Embryonic facial prominence (tissue), 1 donor: ENCODE measurements around the gene SPAG16.

ENCODE experiments used
- DNase-seq: peaks from one replicate; pipeline ENCODE4 v3.0.0-alpha.2; 2016; ENCODE audit errors: extremely low spot score

SPAG16 gene

DNA sequence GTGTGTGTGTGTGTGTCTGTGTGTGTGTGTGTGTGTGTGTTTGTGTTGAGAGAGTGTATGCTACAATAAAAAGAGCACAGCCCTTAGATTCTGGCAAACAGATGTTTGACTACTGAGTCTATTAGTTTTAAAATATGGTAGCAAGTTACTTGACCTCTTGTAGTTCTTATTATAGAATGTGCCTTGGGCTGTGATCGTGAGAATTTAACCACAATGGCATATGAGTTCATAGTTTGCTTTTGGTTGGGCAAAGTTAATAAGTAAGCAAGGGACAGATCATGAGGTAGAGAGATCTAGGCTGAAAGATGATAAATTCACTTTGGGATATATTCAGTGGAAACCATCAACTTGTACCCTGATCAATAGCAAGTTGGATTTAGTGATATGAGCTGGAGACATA lies 792.3 kb downstream of the SPAG16 start:
- no peak for DNase-seq

DNA sequence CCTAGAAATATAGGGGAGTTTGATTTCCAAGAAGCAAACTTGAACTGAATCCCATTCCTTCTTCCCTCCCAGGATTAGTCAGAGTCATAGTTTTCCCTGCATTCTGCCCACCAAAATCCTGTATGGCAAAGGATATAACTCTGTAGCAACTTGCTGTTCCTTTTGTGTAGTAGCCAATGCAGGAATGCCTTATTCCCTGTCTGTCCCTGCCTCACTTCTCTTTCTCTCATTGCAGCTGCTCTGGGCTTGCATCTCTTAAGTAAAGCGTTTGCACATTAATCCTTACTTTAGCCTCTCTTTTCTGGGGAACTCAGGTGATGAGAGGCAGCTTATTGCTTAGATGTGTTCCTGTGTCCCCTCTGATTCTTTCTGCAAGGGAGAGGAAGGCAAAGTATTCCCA lies 793.5 kb downstream of the SPAG16 start:
- no peak for DNase-seq

DNA sequence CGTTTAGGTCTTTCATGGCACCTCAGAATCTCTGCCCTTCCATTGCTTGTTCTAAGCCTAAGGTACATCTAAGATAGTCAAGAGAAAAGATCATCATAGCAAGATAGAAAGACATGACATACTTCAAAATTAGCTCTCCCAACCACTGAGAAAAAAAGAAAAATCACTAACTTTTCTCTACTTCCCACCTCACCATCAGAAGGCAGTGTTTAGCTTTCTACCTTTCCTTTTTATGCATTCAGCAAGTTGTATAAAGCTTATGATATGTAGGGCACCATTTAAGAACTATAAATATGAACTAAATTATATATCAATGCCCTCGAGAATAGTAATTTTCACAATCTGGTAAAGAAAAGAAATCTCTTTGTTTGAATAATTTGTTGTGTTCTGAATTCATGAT lies 794.8 kb downstream of the SPAG16 start:
- DNase-seq = no peak

DNA sequence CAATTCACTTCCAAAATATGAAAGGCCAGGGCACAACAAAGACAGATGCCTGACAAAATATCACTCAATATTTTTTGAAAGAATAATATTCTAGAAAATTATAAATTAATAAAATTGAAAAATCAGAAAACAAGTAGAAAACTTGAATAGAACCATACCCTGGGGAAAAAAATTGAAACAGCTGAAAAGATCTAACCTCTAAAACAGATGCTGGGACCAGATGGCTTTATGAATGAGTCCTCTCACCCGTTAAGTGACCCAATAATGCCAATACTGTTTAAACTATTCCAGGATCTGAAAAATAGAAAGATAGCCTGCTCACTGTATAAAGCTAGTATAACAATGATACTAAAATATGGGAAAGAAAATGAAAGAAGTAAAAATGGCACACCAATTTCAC lies 804.3 kb downstream of the SPAG16 start:
- DNase-seq = no peak

DNA sequence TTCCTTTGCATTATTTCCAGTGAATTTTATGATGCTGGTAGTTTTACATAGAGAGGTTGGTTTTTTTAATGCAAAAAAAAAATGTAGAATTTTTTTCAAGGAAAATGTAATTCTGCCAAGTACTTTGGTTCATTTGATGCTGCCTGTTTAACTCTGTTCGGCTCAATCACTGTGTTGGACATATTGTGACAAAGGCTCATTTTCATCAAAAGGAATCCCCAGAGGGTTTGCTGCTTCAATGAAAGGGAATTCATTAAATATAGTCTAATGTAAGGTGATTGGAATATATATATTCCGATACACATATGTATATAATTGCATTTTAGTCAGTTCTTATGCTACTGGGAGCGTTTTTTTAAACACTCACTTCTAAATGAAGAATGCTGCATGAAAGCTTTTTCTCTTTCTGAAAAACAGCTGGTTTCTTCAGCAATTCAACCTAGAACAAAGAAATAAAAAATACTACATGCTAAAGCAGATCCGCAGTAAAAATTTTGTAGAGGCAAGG lies 812.0 kb downstream of the SPAG16 start:
- no peak for DNase-seq

DNA sequence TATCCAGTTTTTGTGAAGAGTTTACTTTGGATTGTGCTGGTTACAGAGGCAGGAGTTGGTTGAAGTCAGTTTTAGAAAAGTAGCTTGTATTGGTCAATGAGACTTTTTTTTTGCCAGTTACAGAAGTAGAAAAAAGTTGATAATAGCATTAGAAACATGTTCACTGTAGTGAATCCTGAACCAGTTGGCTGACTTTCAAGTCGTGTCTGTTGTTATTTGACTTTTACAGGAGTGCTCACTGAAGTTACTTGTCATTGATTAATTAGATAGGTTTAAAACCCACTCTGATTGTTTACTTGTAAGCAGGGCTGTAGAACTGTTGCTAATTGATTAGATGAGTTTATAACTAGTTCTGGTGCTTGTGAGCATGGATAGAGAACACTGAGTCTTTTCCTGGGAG lies 814.5 kb downstream of the SPAG16 start:
- no peak for DNase-seq

DNA sequence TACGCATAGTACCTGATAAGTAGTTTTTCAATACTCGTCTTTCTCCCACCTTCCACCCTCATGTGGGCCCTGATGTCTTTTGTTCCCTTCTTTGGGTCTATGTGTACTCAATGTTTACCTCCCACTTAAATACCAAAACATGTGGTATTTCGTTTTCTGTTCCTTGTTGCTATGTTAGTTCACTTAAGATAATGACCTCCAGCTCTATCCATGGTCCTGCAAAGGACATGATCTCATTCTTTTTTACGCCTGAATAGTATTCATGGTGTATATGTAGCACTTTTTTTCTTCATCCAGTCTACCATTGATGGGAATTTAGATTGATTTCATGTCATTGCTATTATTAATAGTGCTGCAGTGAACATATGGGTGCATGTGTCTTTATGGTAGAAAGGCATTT lies 816.2 kb downstream of the SPAG16 start:
- no peak for DNase-seq

DNA sequence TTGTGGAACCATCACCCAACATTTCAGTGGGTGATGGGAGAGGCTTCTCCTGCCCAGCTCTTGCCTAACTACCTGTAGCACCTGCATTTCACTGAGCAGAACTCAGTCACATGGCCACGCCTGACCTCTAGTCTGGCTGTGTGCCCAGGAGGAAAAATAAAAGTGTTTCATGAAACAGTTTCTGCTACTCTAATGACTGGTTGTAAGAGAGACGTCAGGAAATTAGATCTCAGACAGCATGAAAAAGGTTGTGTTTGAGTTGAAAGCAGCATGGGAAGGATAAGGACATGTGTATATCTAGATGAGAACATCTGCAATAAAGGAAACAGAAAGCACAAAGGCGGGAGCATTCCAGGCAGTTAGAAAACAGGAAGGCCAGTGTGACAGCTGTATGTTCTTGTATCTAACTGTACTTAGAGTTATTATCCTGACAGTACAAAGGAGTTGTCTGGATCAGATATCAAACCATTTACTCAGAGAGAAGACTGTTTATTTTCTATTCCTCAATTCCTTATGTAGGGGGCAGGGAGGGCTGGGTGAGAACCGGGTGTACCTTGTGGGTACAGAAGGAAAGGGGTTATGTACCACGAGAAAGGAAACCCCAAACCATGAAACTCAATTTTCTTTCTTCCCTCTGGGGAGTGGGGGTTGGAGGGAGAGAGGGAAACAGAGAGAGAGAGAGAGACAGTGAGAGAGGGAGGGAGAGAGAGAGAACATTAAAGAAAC lies 819.2 kb downstream of the SPAG16 start:
- DNase-seq = no peak

DNA sequence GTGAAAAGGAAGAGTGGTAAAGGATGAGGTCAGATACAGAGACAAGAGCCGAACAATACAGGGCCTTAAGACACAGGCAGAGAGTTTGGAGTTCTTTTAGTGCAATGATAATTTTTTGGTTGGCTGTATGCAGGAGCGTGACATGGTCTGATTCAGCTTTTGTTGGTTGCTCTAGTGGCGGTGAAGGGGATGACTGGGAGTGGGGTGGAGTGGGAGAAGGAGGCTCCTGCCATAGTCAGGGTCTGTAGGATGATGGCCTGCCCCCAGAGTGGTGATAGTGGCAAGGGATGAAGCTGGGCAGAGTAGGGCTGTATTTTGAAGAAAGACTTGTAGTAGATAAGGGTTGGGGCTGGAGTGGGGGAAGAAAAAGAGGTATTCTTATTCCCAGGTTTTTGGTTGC lies 820.0 kb downstream of the SPAG16 start:
- DNase-seq = no peak

DNA sequence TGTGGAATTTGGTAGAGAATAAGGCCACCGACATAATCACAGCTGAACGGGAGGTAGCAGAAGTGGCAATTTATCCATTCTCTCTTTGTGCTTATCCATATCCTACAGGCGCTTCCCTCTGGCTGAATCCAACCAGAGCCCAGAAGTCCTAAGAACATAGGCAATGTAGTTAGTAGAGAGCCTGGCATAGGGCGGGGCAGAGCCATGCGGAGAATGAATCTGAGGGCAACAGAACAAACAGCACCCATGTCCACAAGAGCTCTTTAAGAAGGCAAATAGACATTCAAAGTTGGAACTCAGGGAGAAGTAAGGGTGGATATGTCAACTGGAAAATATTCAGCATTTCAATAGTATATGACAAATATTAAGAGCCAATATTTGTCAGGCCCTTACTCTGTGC lies 820.7 kb downstream of the SPAG16 start:
- no peak for DNase-seq

DNA sequence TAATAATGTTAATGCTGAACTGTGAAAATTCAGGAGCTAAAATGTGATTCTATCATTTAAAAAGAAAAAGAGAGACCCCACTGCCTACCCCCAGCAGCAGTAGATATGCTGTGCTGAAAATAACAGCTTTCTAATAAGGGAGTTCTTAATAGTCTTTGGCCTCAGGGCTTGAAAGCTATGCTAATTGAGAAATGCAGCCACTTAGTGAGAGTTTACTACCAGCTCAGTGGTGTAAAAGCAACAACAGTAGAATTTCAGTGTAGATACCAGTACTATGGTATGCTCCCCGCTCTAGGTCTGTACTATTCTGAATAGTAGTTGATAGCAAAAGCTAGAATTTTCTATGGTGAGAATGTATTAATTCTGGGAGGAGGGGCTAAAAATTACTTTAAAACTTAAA lies 823.5 kb downstream of the SPAG16 start:
- DNase-seq = no peak

DNA sequence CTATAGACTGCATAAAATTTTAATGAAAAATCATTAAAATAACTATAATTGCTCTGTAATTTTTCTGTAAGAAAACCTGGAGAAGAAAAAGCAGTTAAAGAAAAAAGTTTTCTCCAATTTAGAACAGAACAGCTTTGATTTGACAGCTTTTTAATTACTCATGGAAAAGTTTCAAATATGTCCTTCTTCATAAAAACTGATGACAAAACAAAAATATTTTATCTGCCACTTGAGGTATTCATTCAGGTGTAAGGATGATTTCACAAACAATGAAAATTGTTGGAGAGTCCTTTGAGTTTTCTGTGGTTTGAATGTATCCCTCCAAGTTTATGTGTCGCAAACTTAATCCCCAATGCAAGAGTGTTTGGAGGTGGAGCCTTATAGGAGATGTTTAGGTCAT lies 824.3 kb downstream of the SPAG16 start:
- no peak for DNase-seq

DNA sequence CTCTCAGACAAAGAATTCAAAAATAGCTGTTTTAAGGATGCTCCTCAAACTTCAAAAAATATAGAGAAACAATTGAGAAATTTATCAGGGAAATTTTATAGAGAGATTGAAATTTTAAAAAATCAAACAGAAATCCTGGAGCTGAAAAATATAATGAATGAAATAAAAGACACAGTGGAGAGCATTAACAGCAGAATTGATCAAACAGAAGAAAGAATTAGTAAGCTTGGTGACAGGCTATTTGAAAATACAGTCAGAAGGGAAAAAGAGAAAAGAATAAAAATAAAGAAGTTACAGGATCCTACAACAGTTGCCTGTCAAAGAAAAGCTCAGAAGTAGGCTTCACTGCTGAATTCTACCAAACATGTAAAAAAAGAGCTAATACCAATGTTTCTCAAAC lies 832.8 kb downstream of the SPAG16 start:
- no peak for DNase-seq

DNA sequence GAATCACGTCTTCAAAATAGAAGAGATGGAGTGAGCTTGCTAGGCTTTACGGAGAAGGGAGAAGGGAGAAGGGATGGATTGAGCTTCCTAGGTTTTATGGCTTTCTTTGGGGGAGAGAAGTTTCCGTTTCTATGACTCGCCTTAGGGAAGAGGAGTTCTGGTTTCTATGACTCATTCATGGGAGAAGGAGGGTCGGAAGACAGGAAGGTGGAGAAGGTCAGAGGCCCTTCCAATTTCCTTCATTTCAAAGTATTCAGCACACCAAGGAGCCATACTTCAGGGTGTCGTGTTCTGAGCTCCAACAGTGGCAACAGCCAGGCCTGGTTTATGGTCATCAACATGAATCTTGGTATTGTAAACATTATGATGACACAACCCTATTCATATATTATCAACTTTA lies 841.9 kb downstream of the SPAG16 start:
- no peak for DNase-seq

DNA sequence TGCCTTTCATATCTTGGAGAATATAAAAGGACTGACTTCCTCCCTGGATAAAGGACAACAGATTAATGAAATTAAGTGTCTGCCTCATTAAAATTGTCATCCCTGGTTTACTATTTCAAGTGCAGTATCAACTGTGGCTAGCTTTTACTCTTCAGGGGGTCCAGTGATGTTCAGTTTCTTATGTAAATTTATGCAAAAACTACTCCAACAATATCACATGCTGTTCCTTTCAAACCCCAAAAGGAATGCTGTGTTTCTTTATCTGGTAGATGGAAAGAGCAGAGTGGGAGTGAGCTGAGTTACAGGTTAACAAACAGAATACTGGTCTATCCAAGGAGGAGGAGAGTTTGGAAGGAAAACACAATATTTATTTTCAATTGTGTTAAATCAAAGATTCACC lies 842.9 kb downstream of the SPAG16 start:
- DNase-seq = no peak

DNA sequence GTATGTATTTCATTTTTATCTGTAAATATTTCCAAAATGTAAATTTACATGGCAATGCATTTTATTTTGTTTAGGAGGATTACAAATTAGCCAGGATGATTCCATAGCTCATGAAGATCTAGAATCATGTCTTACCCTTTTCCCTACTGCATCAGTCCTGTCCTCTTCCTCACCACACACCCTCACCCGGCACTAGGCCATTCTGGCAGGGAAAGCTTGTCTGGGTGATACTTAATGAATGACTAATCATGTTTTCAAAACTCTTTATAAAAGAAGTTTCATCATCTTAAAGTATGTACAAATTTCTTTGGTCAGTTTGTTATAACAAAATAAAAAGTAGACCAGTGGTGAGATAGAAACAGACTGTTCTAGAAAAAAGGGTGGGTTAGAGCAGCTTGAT lies 843.3 kb downstream of the SPAG16 start:
- DNase-seq = no peak

DNA sequence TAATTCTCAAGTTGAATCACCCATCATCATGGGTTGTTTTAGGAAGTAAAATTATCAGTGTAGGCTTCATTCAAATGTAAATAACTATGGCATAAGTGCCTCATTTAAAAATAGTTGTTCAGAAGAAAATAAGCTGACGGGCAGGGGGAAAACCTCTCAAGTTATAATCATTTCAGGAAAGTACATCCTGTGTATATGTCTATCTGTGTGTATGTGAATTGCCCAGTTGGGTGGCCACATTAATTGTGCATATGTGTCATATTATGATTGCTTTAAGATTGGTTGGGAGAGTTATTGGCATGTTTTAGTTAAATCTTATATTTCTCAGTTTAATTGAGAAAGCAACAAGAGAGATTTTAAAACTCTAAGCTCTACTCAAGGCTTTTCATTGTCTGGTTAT lies 843.8 kb downstream of the SPAG16 start:
- no peak for DNase-seq

DNA sequence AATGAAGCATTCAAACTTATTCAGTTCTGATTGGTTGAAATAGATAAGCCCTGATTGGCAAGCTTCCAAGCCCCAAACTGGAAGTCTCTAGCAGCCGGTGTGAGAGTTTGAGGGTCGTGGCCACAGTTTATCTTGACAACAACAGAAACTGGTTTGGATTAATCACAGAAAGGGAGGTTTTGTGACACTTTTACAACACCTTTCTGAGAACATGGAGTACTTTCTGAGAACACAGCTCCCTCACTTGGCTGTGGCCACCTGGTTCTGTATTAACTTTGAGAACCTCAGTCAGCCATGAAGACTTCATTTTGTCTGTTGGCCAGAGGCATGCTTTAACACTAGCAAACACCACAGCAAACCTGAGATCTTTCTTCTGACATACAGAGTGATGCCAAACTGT lies 845.9 kb downstream of the SPAG16 start:
- DNase-seq = no peak

DNA sequence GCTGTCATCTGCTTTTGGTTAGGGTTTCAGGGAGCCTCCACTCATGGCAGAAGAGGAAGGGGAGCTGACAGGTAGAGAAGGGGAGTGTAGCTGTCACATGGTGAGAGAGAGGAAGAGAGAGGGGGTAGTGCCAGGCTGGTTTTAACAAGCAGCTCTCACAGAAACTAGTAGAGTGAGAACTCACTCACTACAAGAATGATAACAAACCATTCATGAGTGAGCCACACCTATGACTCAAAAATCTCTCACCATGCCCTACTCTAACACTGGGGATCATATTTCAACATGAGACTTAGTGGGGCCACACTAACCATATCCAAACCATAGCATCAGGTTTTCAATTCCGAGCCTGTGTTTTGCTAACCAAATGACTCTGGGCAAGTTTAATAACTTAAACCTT lies 851.7 kb downstream of the SPAG16 start:
- DNase-seq = no peak

DNA sequence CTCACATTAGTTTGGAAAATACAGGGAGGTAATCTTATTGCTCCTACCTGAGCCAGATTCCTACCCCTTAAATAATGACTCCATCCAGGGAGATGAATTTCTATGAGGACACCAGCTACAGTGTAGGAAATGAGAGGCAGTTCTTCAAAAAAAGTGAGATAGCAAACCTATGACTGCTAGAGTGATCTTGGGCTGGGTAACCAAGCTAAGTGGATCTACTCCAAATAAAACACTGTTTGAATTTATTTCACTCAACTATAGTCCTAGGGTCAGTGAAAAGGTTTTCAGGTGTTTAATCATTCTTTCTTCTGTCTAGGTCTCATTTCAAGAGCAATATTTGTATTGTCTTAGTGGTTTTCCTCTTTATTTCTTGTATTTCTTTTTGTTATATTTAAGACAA lies 854.5 kb downstream of the SPAG16 start:
- DNase-seq = no peak

DNA sequence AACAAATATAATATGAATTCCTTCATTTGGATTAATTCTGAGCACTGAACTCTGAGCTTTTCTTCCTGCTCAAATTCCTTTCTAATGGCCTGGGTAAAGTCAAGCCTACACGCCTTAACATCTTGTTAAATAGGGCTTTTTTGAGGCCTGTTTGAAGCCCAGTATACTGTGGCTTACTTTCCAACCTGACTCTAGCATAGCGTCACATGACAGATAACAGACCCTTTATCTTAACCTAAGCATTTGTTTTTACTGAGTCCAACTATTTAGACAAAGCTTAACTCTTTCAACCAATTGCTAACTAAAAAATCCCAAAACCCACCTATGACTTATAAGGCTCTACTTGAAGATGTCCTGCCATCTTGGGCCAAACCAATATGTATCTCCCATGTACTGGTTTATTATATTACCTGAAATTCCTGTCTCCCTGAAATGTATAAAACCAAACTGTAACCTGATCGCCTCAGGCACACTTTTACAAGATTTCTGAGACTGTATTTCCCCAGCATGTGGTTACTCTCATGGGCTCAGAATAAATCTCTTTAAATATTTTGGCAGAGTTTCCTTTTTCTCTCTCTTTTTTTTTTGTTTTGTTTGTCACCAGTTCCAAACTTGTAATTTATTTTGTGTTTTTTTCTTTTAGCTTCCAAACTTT lies 855.5 kb downstream of the SPAG16 start:
- DNase-seq = no peak

DNA sequence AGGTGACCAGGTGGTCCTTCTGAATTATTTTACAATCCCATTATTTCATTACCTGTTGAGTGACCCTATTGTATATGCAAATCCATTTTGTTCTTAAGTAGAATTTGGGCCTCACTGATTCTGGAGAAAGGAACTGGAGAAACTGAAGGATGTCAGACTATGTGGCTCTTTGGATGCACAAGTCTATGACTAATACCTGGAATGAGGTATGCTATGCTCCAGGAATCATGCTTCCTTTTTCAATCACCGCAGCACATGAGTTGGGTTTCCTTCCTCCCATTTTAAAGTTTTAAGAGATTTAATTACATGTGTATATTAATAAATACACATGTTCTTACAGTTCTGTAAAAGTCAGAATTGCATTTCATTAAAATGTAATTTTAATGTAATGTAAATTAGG lies 872.7 kb downstream of the SPAG16 start:
- DNase-seq = no peak

DNA sequence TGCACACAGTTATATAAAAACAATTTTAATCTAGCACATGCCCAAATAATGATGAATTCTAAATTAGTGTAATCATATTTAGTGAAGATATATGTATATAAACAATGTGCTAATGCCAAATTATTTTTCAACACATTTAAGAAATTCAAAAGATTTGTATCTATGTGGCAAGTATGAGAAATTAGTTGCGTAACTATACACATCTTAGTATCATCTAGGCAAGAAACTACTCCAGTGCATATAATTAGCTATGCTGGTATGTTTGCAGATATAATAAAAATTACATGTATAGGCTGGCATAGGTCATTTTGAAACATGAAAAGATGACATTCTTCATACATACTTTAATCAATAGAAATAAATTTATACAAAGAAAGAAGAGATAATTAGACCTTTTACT lies 874.6 kb downstream of the SPAG16 start:
- DNase-seq = no peak

DNA sequence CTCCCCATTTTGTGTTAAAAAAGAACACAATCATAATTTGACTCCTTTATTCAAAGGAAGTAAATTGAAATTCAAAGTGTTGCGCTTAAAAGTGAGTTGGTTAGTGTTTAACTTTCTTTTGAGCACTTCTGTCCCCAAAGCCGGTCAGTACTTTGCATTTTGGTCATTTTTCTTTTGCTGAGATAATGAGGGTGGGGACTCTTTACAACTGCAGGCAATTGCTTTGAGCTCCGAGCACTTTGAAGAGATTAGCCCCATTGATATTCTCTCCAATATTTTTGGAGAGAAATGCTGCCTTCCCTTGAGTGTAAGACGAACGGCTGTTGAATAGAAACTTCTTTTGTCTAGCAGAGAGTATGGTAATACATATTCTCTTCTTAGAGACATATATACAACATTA lies 885.0 kb downstream of the SPAG16 start:
- DNase-seq = no peak
